ENCODE data around the gene NTRK3. TPM values are rescaled to one million over a fixed set of nuclear protein-coding genes. Genes with fewer than 3 reads are reported as not detected.

NTRK3 gene
- total and polyA plus RNA-seq, 2 donors (not counting 3 experiments of a cell fraction or from before 2014, with no cell fraction given): not detected

DNA sequence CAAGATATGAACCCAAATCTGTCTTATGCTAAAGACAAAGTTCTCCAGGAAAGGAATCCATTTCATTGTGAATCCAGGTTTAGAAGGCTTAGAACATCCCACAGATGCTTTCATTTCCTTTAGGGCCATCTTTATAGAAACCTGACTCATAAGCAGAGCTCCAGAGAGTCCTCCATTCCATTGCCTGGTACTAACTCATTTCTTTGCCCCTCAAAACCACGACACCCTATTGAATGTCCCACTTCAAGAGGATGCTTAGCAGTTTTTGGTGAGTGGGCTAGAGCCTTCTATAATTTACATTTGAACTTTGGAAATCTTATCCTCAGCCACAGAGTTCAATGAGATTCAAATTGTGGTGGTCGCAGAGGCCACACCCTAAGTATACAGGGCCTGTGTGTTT is 325.0 kb downstream of the NTRK3 start:
- POLR2A ChIA-PET: no interaction called here
- dilution Hi-C loops (cut with MboI; ENCODE audit: extremely low pct_ligation_motif_present, low sequenced_read_pairs): no loop called here
- CTCF ChIA-PET: no interaction called here

DNA sequence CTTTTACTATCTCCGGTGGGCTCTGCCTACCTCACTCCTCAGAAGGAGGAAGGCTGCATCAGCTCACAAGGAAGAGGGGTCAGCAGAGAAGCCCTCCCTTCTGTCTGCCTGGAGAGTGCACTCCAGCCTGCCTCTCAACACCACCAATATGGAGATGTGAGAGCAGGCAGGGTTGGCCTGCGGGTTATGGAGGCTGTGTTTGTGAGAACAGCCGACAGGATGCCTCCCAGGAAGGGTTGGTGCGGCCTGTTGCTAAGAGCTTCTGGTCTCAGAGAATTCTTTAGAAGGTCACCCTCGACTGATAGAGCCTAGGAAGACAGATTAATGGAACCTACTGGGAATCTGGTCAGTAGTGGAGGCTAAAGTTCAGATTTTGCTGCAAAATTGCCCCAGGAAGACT is 326.1 kb downstream of the NTRK3 start:
- intact Hi-C loops (cut with micrococcal nuclease): no loop called here
- CTCF ChIA-PET: no interaction called here

More for the DNA sequence above, 325.0 kb downstream of the NTRK3 start:
- no peak for DNase-seq (ENCODE audit: low read depth, low spot score)
- no peaks in the 10 kb centered on the region for H4K20me1 ChIP-seq (replicated peaks; ENCODE audit: control insufficient read depth, extremely low read depth, insufficient read depth, low read length)
- no peak overlapping the region for H3K9ac ChIP-seq (replicated peaks; ENCODE audit: extremely low read depth, insufficient read depth, low read length)
- no peak overlapping the region for H3K4me2 ChIP-seq (ENCODE audit: insufficient read depth, low read length)
- H3K4me3 ChIP-seq (replicated peaks in 1 of 3; ENCODE audit: insufficient read depth in 1 of 3, low read depth in 1 of 3, low read length in 3 of 3): no peak overlapping the region
- TF ChIP-seq, protein P1, sequence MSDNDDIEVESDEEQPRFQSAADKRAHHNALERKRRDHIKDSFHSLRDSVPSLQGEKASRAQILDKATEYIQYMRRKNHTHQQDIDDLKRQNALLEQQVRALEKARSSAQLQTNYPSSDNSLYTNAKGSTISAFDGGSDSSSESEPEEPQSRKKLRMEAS (IDR thresholded peaks at IDR 0.05; ENCODE audit: insufficient read depth, insufficient read length): no peak
- TF ChIP-seq JUN (IDR thresholded peaks at IDR 0.05; ENCODE audit: borderline replicate concordance, insufficient read depth, insufficient read length, low read depth): no peak
- no peaks in the 10 kb centered on the region for H3K36me3 ChIP-seq (ENCODE audit: control insufficient read depth in 2 of 2, extremely low read depth in 1 of 2, insufficient read depth in 2 of 2, low read length in 2 of 2)
- H3K9me3 ChIP-seq (replicated peaks; ENCODE audit: control insufficient read depth, insufficient read depth, low read length): peaks cover 8% of the 10 kb centered on the region
- H3K27ac ChIP-seq (ENCODE audit: insufficient read depth, low read depth, low read length): no peak overlapping the region
- H2AFZ ChIP-seq (ENCODE audit: low read depth, low read length): no peak overlapping the region
- no peaks in the 10 kb centered on the region for H3K79me2 ChIP-seq (ENCODE audit: control insufficient read depth, insufficient read depth, low read length)
- no peaks in the 10 kb centered on the region for H3K9me1 ChIP-seq (replicated peaks; ENCODE audit: control insufficient read depth, extremely low read depth, insufficient read depth, low read length)
- H3K4me1 ChIP-seq (ENCODE audit: control insufficient read depth, extremely low read depth, insufficient read depth, low read length): peaks cover 4% of the 10 kb centered on the region
- FAIRE-seq: no peak
- no peaks in the 10 kb centered on the region for H3K27me3 ChIP-seq (ENCODE audit: control insufficient read depth in 2 of 2, insufficient read depth in 2 of 2, low read length in 2 of 2)
- intact Hi-C loops (cut with micrococcal nuclease): no loop called here
- no TSS peak for BruUV-seq (replicated peaks)

More for the DNA sequence above, 326.1 kb downstream of the NTRK3 start:
- POLR2A ChIA-PET: no interaction called here
- H2AFZ ChIP-seq (ENCODE audit: low read depth, low read length): no peak overlapping the region
- H3K27ac ChIP-seq (ENCODE audit: insufficient read depth, low read depth, low read length): no peak overlapping the region
- dilution Hi-C loops (cut with MboI; ENCODE audit: extremely low pct_ligation_motif_present, low sequenced_read_pairs): no loop called here
- no TSS peak for BruUV-seq (replicated peaks)
- peaks cover 8% of the 10 kb centered on the region for H3K9me3 ChIP-seq (replicated peaks; ENCODE audit: control insufficient read depth, insufficient read depth, low read length)
- H3K27me3 ChIP-seq (ENCODE audit: control insufficient read depth in 2 of 2, insufficient read depth in 2 of 2, low read length in 2 of 2): no peaks in the 10 kb centered on the region
- H3K9me1 ChIP-seq (replicated peaks; ENCODE audit: control insufficient read depth, extremely low read depth, insufficient read depth, low read length): no peaks in the 10 kb centered on the region
- DNase-seq (ENCODE audit: low read depth, low spot score) (no peak), FAIRE-seq (no peak)
- H3K4me2 ChIP-seq (ENCODE audit: insufficient read depth, low read length): no peak overlapping the region
- H3K9ac ChIP-seq (replicated peaks; ENCODE audit: extremely low read depth, insufficient read depth, low read length): no peak overlapping the region
- H3K4me3 ChIP-seq (replicated peaks in 1 of 3; ENCODE audit: insufficient read depth in 1 of 3, low read depth in 1 of 3, low read length in 3 of 3): no peak overlapping the region
- H3K4me1 ChIP-seq (ENCODE audit: control insufficient read depth, extremely low read depth, insufficient read depth, low read length): peaks cover 4% of the 10 kb centered on the region
- no peaks in the 10 kb centered on the region for H3K36me3 ChIP-seq (ENCODE audit: control insufficient read depth in 2 of 2, extremely low read depth in 1 of 2, insufficient read depth in 2 of 2, low read length in 2 of 2)
- no peaks in the 10 kb centered on the region for H4K20me1 ChIP-seq (replicated peaks; ENCODE audit: control insufficient read depth, extremely low read depth, insufficient read depth, low read length)
- TF ChIP-seq EZH2 (IDR thresholded peaks at IDR 0.05; ENCODE audit: borderline replicate concordance, low read depth, low read length, severe bottlenecking) (no peak), GATA2 (IDR thresholded peaks at IDR 0.05; ENCODE audit: insufficient read depth, insufficient read length, low read depth, low read length) (no peak), FOS (IDR thresholded peaks at IDR 0.05; ENCODE audit: borderline replicate concordance, insufficient read depth, low read length) (no peak), POLR2AphosphoS5 (IDR thresholded peaks at IDR 0.05; ENCODE audit: insufficient read depth, low read depth, low read length) (no peak), MYC (IDR thresholded peaks at IDR 0.05; ENCODE audit: low read depth, low read length) (no peak)
- TF ChIP-seq, protein P2, sequence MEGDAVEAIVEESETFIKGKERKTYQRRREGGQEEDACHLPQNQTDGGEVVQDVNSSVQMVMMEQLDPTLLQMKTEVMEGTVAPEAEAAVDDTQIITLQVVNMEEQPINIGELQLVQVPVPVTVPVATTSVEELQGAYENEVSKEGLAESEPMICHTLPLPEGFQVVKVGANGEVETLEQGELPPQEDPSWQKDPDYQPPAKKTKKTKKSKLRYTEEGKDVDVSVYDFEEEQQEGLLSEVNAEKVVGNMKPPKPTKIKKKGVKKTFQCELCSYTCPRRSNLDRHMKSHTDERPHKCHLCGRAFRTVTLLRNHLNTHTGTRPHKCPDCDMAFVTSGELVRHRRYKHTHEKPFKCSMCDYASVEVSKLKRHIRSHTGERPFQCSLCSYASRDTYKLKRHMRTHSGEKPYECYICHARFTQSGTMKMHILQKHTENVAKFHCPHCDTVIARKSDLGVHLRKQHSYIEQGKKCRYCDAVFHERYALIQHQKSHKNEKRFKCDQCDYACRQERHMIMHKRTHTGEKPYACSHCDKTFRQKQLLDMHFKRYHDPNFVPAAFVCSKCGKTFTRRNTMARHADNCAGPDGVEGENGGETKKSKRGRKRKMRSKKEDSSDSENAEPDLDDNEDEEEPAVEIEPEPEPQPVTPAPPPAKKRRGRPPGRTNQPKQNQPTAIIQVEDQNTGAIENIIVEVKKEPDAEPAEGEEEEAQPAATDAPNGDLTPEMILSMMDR (IDR thresholded peaks at IDR 0.05; ENCODE audit: extremely low read depth in 1 of 2, insufficient read depth in 1 of 2, low read depth in 1 of 2, low read length in 2 of 2): no peak
- TF ChIP-seq, protein P1 (IDR thresholded peaks at IDR 0.05; ENCODE audit: insufficient read depth, insufficient read length): no peak
- no peaks in the 10 kb centered on the region for H3K79me2 ChIP-seq (ENCODE audit: control insufficient read depth, insufficient read depth, low read length)

Measured in endothelial cell of umbilical vein (primary cell).